ENCODE measurements around the gene EFNA1.
A peak's percentile ranks its signal among the peaks of the same experiment; 100 is the strongest.

The EFNA1 gene

GRCh38 chr1:155127967-155128754 lies 485 bp downstream of the EFNA1 start (continued):
- no peak for TF ChIP-seq ZNF621 (tag by site-specific recombination; IDR thresholded peaks at IDR 0.05)
- TF ChIP-seq ZNF768 (tag by site-specific recombination; IDR thresholded peaks at IDR 0.05) = no peak
- TF ChIP-seq ZNF426 (tag by site-specific recombination; IDR thresholded peaks at IDR 0.05) = no peak
- no peak for TF ChIP-seq SP7 (tag by site-specific recombination; IDR thresholded peaks at IDR 0.05)
- no peak; the same call in 1 of the 2 replicates for TF ChIP-seq ZNF600 (tag by site-specific recombination; IDR thresholded peaks at IDR 0.05)
- TF ChIP-seq ZSCAN18 (tag by site-specific recombination; IDR thresholded peaks at IDR 0.05) = no peak
- TF ChIP-seq ZNF777 (tag by site-specific recombination; IDR thresholded peaks at IDR 0.05; ENCODE audit: borderline replicate concordance) = no peak
- TF ChIP-seq ZNF146 (tag by site-specific recombination; IDR thresholded peaks at IDR 0.05) = no peak
- TF ChIP-seq ZSCAN23 (tag by site-specific recombination; IDR thresholded peaks at IDR 0.05) = no peak
- TF ChIP-seq IKZF3 (tag by site-specific recombination; IDR thresholded peaks at IDR 0.05) = no peak
- TF ChIP-seq ZNF23 (tag by site-specific recombination; IDR thresholded peaks at IDR 0.05; ENCODE audit: borderline replicate concordance) = no peak
- TF ChIP-seq GFI1B (tag by site-specific recombination; IDR thresholded peaks at IDR 0.05) = no peak
- no peak; the same call in 1 of the 2 replicates for TF ChIP-seq ZNF624 (tag by site-specific recombination; IDR thresholded peaks at IDR 0.05)
- no peak for TF ChIP-seq ZFP41 (tag by site-specific recombination; IDR thresholded peaks at IDR 0.05; ENCODE audit: borderline replicate concordance)
- TF ChIP-seq ZBTB17 (tag by site-specific recombination; IDR thresholded peaks at IDR 0.05) = peak; percentile 81
- peak; percentile 16; the same call in 1 of the 2 replicates for TF ChIP-seq ZNF335 (tag by site-specific recombination; conservative IDR thresholded peaks at IDR 0.05)
- TF ChIP-seq ZNF488 (tag by site-specific recombination; IDR thresholded peaks at IDR 0.05) = no peak
- TF ChIP-seq REST (tag by site-specific recombination; IDR thresholded peaks at IDR 0.05) = no peak
- no peak for TF ChIP-seq ZNF112 (tag by site-specific recombination; IDR thresholded peaks at IDR 0.05)
- no peak for TF ChIP-seq ZBTB6 (tag by site-specific recombination; IDR thresholded peaks at IDR 0.05)
- TF ChIP-seq ZSCAN4 (tag by site-specific recombination; IDR thresholded peaks at IDR 0.05) = no peak
- no peak for TF ChIP-seq ZFP37 (tag by site-specific recombination; IDR thresholded peaks at IDR 0.05)
- no peak for TF ChIP-seq ZNF354C (tag by site-specific recombination; IDR thresholded peaks at IDR 0.05; ENCODE audit: borderline replicate concordance, low read depth)
- TF ChIP-seq ZNF366 (tag by site-specific recombination; conservative IDR thresholded peaks at IDR 0.05) = no peak; the same call in 1 of the 2 replicates
- TF ChIP-seq ZNF121 (tag by site-specific recombination; IDR thresholded peaks at IDR 0.05) = no peak
- TF ChIP-seq ZNF433 (tag by site-specific recombination; IDR thresholded peaks at IDR 0.05; ENCODE audit: low read depth) = no peak
- TF ChIP-seq TRIM28 (IDR thresholded peaks at IDR 0.05; ENCODE audit: borderline replicate concordance, low read length) = no peak
- TF ChIP-seq ZNF610 (tag by site-specific recombination; IDR thresholded peaks at IDR 0.05; ENCODE audit: borderline replicate concordance) = no peak
- TF ChIP-seq ZNF623 (tag by site-specific recombination; IDR thresholded peaks at IDR 0.05) = no peak
- 0 out of 2 replicates have a peak, but pooled peaks have one; percentile 7 for TF ChIP-seq PATZ1 (tag by site-specific recombination; IDR thresholded peaks at IDR 0.05)
- no peak for TF ChIP-seq KLF9 (tag by site-specific recombination; IDR thresholded peaks at IDR 0.05; ENCODE audit: low read depth)

All from HEK293 (cell line).